Activated CD4-positive, CD25-positive, alpha-beta regulatory T cell (primary cell): ENCODE results near the gene SLC26A6.

ENCODE experiments used
- DNase-seq, 4 experiments: peaks; one replicate each; lab custom pipeline; 2025; lab: John Stamatoyannopoulos, UW

The SLC26A6 gene

DNA sequence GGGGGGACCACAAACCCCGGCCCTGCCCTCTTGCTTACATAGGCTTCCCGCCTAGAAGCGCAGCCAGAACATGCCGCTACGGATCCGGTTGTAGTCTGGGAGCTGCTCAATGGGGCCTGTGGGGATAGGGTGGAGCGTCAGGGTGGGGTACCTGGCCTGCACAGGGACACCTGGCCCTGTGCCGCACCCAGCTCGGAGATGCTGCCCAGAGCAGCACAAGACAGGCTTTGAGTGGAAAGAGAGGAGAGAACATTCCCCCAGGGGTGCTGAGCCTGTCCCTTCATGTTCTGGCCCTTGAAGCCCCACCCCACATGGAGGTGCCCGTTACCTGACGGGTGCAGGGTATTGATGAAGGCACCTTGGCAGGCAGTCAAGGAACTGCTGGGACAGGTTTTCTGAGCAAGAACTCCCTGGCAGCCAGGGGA is 36.2 kb downstream of the SLC26A6 start:
- DNase-seq = no peak

DNA sequence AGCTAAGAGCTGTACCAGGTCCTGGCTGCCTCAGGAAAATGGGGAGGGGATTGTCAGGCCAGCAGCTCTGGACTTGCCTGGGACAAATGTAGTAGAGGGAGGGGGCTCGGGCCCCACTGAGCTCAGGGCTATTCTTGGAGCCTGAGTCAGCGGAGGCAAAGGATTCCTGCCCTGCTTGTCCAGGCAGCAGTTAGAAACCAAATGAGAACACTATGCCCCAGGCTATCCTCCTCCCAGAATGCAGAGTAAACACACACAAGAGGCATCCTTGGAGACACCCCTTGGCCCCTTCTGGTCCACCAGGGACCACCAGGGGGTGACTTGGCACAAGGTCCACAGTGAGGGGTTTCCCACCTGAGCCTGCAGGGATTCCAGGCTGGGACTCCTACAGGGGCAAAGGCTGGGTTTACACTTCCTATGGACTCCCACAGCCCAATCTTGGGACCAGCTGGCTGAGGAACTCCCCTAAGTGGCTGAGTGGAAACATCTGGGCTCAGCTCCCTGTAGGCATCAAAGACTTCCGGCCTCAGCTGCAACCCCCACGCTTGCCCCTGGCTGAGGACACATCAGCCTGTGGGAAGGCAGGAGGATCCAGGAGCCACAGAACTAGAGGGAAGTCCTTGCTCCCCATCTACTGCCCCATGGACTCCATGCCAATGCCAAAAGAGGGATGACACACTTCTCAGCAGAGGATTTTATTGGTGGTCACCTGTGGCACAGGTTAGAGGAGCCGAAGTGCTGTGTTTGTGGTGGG is 36.8 kb downstream of the SLC26A6 start:
- DNase-seq = no peak

DNA sequence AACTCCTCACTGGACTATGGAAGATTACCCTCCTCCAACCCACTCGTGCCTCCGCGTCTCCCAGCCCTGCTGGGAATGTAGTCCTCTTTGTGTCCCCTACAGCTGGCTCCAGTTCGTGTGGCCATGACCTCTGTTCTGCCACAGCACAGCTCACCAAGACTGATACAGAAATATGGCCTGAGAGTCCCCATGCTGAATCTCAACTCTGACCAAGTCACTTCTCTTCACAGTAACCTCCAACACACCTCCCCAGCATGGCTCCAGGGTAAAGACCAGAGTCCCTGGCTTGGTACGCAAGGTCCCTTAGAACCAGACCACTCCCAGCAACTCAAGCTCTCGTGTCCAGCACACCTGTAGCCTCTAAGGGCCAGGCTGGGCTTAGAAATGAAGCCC is 37.9 kb downstream of the SLC26A6 start:
- DNase-seq = no peak

DNA sequence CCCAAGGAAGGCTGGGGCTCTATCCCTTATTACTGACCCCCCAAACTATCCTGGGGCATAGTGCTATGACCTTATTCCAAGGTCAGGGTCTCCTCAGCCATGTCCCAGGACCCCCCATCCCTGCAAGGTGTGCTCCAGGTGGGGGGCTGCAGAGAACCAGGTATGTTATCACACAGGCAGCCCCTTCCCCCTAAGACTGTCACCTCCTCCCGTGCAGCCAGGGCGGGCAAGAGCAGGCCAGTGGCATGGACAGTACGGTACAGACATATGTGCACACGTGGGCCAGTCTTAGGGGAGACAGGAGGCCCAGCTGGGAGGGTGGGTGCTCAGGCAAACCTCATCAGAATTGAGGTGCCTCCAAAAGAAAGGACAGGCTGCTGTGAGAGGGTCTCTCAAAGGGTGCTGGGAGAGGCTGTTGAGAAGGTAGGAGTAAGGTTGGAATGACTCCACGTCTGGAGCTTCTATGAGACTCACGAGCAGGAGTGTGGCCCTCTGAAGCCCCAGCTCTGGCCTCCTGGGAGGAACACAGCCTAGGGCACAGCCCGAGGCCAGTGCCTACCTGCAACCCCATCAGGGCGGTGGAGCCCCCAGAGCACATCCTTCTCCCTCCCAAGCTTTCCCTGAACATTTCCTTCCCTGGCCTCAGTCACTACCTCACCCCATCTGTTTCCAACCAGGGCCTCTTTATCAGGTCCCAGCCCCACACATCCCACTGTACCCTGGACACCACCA is 38.4 kb downstream of the SLC26A6 start:
- no peak for DNase-seq

DNA sequence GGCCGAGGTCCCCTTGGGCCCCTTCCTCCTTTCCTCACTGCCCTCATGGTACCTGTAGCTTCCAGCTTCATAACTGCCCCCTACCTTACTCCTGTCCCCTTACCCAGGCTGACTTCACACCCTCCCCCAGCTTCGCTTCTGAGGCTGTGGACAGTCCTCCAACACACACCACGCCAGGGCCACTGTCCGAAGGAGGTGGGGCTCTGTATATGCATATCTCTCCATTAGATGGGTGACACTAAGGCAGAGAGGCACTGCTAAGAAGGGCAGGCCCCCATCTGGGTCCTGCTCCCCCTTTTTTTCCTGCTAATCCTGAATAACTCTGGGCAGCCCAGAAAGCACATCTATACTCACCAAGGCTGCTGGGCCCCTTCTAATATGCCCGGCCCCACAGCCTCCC is 39.1 kb downstream of the SLC26A6 start:
- no peak for DNase-seq

DNA sequence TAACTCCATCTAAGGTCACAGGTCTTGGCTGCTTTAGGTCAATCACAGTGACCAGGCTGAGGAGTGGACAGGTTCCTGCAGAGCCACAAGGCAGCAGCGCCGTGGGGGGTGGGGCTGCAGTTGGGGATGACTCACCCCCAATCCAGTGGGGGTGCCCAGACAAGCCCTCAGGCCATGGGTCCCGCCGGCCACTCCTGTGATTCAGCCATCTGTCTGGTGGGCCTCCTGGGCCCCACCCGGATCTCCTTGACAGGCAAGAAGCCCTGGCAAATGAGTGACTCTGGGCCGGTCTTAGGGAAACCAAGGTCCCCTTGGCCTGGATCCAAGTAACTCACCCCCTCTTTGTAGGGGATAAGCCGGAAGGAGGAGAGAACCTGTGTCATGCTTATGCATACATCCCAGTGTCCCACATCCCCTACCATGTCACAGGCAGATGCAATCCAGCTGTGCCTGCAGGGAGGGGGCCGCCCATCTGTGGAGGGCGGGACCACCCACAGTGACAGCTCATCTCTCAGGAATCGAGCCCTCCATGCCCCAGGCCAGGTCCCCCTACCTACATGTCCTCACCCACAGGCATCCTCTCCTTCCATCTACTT is 39.6 kb downstream of the SLC26A6 start:
- no peak for DNase-seq

DNA sequence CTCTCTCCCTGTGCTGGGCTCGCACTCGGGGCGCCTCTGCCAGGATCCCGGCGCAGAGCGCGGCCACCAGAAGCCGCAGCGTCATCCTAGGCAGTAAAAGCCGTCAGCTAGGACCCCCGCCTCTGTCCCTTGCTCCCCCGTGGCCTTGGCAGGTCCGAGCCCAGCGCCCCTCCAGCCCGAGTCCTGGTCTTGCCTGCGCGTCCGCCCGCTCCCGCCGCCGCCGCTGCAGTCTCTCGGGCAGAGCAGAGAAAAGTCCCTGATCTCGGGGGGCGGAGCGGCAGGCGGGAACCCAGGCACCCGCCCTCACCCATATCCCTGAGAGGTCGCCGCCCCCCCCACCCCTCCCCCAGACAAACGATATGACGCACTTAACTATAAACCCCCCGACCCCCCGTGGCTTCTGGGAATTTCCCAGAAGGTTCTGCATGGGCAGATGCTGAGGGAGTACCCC is 40.2 kb downstream of the SLC26A6 start, which contains the start of gene COL7A1:
TSS of gene COL7A1 (minus strand) at position 255 of the 451 bp plus-strand sequence. CDS start at position 85, 170 bp downstream.
- no peak for DNase-seq

DNA sequence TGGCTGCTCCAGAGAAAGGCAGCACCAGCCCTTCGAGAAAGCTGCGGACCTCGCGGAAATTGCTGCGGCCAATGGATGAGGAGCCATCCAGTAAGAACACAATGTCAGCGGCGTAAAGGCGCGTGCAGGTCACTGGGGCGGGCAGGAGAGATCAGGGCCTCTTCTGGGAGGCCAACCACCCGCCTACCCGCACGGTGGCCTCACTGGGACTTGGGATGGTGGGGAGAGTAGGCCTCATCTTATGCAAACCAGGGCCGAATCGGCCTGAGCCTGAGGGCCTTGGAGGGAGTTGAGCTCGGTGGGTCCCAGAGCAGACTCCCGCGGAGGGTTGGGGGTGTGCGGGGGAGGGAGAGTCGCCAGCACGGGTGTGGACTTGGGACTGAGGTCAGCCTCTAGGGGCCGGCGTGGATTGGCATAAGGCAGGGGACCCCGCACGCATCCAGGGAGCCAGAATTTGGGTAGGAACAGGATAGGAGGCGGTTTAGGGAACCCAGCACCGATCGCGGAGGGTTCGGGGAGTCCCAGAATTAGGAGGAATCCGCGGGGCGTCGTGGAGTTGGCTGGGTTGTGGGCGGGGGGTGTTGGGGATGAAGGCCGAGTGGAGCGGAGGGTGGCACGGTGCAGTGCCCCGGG is 40.7 kb downstream of the SLC26A6 start:
- DNase-seq = no peak

DNA sequence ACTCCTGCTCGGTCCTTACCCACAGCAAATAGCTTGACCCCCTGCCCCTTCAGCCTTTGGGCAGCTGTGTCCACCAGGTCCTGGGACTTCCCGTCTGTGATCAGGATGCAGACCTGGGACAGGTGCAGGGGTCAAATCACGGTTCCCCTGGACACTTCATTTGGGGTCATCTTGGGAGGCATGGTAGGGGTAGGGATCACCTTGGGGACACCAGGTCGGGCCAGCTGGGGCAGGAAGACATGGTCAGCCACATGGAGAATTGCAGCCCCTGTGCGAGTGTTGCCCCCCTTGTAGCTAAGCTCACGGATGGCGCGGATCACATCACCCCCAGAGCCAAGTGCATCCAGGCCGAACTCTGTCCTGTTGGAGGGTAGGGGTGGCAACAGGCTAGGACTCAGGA is 41.9 kb downstream of the SLC26A6 start:
- no peak for DNase-seq

DNA sequence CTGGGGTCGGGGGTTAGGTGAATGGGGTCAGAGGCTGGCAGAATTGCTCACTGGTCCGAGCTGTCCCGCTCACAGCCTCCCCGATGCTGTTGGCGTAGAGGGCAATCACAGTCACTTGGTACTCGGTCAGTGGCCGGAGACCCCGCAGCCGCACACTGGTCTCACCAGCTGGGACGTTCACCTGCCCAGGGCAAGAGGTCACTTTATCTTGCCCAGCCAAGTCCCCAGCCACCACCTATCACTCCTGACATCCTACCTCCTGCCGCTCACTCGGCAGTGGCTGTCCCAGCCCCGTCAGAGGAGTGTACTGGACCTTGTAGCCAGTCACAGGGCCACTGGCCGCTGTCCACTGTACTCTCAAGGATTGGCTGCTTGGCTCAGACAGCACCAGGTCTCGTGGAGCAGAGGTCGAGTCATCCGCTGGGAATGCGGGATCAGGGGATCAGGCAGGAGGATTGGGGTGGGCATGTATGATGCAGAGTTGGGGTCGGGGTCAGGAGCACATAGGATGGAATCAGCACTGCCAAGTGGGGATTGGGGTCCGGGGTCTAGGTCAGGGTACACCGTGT is 42.7 kb downstream of the SLC26A6 start:
- DNase-seq = no peak

DNA sequence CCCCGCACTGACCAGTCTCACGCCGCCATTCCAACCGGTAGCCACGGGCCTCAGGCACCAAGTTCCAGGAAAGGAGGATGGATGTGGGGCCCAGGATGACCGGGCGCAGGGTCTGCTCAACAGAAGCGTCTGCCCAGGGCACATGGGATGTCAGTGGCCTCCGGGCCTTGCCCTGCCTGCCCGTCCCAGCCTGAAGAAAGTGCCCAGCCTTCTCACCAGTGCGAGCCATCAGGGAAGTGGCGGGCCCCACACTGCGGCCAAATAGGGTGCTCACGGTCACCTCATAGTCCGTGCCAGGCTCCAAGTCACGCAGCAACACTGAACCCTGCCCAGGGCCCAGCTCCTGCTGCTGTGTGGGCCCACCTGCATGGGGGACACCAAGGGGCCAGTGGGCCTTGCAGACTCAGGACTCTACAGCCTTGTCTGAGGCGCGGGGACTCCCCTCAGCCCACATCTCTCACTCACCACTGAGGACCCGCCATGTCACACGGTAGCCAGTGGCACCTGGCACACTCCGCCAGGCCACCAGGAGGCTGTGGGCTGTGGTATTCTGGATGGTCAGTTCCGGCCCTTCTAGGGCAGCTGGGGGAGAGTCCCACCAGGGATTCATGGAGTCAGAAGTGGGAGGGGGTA is 43.3 kb downstream of the SLC26A6 start:
- DNase-seq = no peak

DNA sequence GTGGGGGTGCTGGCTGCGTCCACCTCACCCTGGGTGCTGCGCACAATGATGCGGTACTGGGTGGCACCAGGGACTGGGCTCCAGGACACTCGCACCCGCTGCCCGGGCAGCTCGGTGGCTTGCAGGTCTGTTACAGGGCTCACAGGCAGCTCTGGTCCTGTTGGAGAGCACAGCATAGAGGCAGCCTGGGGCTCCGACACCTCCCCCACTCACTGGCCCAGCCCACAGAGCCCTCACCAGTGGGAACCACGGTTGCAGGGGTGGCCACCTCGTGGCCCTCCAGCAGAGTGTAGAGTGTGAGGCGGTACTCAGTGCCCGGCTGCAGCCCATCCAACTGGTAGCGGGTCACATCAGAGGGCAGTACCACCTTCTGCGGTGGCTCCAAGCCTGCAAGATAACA is 43.8 kb downstream of the SLC26A6 start:
- no peak for DNase-seq

DNA sequence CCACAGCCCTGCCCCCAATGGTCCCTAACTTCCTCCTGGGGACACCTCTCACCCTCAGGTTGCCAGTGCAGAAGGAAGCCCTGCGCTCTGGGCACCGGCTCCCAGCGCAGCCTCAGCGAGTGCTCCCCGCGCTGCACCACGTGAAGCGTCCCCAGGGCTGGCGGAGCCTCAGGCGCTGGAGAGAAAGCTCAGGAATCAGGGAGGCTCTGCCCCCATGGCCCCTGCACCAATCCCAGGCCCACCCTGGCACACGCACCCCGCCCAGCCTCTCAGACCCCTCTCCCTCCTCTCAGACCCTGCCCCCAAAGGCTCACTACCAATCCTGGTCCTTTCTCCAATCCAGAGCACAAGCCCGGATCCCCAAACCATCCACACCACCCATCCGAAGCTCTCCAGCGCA is 47.0 kb downstream of the SLC26A6 start:
- no peak for DNase-seq

DNA sequence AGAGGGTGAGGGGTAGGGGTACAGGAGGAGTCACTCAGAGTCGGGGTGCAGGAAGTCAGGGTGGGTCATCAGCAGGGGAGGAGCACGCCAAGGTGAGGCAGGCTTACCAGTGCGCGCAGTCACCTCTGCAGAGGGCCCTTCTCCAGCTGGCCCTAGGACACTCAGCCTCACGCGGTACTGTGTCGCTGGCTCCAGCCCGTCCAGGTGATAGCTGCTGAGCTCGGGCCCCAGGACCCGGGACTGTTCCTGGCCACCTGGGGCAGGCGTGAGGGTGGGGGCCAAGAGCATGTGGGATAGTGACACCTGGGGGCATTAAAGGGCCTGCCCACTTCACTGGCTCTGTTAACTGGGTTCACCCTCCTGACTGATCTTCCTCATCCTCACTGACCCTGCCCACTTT is 47.6 kb downstream of the SLC26A6 start:
- DNase-seq = no peak

DNA sequence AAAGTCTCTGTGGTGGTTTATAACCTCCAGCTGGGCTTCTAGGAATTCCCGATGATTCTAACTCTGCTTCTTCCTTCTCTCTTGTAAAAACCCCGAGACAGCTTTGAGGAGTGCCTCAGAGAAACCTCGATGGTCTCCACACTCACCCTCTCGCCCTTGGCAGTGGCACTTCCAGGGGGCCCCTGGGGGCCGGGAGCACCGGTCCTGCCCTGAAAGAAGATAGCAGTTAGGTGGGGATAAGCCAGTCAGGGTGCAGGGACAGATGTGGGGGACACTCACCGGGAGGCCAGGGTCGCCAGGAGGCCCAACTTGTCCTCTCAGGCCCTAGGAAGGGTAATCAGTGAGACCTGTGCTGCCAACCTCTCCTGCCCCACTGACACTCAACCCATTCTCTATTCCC is 49.9 kb downstream of the SLC26A6 start:
- no peak for DNase-seq

DNA sequence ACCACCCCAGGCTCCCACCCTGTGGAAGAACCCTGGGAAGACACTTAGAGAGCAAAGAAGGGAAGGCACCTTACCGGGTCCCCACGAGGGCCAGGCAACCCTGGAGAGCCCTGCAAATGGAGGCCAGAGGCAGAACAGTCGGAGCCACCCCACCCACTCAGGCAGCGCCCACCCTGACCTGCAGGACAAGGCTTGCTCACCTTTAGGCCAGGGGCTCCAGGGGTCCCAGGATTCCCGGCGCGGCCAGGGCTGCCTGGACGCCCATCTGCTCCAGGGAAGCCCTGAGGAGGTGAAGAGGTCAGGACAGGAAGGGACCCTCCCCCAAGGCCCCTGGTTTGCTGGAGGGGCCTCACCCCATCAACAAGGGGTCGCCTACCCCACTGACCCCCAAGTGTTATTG is 50.4 kb downstream of the SLC26A6 start:
- no peak for DNase-seq

DNA sequence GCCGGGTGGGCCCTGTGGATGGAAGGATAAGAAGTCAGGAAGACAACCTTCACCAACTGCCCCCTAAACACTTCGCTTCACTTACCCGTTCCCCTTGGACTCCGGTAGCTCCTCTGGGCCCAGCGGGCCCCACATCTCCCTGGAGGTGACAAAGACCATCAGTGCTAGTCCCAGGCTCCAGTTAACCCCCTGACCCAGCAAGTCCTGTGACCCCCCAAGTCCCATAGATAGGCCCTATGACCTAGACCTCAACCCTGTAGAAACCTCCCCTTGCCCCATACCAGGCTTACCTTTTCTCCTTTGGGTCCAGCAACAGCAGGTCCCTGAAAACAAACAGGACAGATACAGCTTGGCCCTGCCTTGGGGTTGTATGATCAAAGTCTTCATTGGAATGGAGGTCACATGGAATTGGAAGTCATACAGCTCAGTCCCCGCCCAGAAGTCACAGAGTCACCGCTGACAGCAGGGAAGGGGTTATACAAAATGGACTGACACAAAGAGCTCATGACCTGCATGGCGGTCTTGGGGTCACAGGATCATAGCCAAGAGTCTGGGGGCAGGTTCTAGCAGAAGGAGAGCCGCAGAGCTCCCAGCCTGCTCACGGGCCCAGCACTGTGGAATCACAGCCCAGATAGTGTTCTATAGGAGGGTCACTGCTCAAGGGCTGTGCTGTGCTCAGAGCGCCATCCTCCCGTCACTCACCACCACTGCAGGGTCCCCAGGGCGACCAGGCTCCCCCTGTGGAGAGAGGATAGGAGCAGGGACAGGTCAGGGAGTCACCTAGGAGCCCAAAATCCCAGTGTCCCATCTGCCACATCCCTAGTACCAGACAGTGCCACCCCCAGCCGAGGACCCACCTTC is 53.4 kb downstream of the SLC26A6 start:
- no peak for DNase-seq

DNA sequence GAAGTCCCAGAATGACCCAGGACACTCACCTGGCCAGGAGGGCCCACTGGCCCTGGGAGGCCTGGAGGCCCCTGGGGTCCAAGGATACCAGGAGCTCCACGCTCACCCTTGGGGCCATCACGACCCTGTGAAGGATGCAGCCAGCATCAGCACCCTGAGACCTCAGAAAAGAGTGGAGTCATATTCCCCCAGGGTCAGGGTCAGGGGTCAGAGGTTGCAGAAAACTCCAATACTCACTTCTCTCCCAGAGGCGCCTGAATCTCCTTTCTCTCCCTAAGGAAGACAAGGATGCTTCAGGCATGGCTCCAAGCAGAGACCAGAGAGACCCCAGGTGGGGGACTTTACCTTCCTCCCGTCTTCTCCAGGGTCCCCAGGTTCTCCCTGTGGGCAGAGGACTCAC is 58.6 kb downstream of the SLC26A6 start:
- no peak for DNase-seq
